RWPE2 (cell line): ENCODE data around the gene CKS2.
"Not testable (repeated sequence)": the region's sequence is repeated elsewhere in the genome, so short reads cannot be mapped to it uniquely, and the experiment has no call there.

ENCODE experiments used
- ATAC-seq: fragments of 200-7000 bp; cut with Tn5 transposase; 3 replicates; pipeline ENCODE4 v1.9.1; 2021; ENCODE audit warnings: low read depth
- DNase-seq: peaks from one replicate; pipeline ENCODE4 v3.0.0-alpha.2; 2020; ENCODE audit warnings: low spot score
- H3K27ac ChIP-seq: fragments of 450-650 bp; 2 replicates; pipeline ENCODE4 v1.5.1; 2017; ENCODE audit warnings: mild to moderate bottlenecking; ENCODE audit not compliant: poor library complexity, severe bottlenecking
- H3K27me3 ChIP-seq: fragments of 250-450 bp; sonication (Bioruptor Pico); 2 replicates; pipeline ENCODE4 v1.5.1; 2021; ENCODE audit warnings: mild to moderate bottlenecking, moderate library complexity; ENCODE audit not compliant: insufficient read depth, poor library complexity, severe bottlenecking
- H3K36me3 ChIP-seq: fragments of 250-450 bp; sonication (Bioruptor Pico); 2 replicates; pipeline ENCODE4 v1.5.1; 2020; ENCODE audit warnings: low read depth, mild to moderate bottlenecking, moderate library complexity
- H3K4me1 ChIP-seq: fragments of 250-450 bp; sonication (Bioruptor Pico); 2 replicates; pipeline ENCODE4 v1.5.1; 2021; ENCODE audit warnings: mild to moderate bottlenecking, moderate library complexity; ENCODE audit not compliant: insufficient read depth, poor library complexity, severe bottlenecking
- H3K4me3 ChIP-seq: fragments of 250-450 bp; sonication (Bioruptor Pico); 2 replicates; pipeline ENCODE4 v1.5.1; 2021; ENCODE audit warnings: mild to moderate bottlenecking, moderate library complexity; ENCODE audit not compliant: severe bottlenecking
- H3K9me3 ChIP-seq: fragments of 250-450 bp; sonication (Bioruptor Pico); 2 replicates; pipeline ENCODE4 v1.5.1; 2021; ENCODE audit warnings: mild to moderate bottlenecking, moderate library complexity; ENCODE audit not compliant: severe bottlenecking
- TF ChIP-seq, protein P1 (sequence below): fragments of 450-650 bp; IDR thresholded peaks from one replicate; pipeline ENCODE4 v1.5.1; 2017; ENCODE audit warnings: mild to moderate bottlenecking, moderate library complexity; ENCODE audit not compliant: poor library complexity, severe bottlenecking

CKS2 gene

DNA sequence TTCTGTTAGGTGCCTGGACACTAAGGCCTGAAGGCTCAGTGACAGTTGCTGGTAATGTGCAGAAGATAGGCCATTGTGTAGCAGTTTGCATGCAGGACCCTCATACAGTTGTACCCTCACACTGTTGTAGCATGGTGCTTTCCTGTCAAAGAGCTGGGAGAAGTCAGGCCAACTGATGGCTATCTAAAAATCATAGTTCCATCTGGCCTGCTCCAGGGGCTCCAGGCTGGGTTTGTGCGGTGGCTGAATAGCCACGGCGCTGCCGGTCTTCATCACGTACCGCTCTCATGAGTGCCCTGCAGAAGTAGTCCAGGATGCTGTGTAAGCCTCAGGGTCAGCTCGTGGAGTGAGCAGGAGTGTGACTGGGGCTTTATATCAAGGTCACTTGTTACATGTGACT is 19.5 kb downstream of the CKS2 start:
- no peaks in the 10 kb centered on the region for H3K27me3 ChIP-seq
- no peaks in the 10 kb centered on the region for H3K9me3 ChIP-seq
- TF ChIP-seq, protein P1, sequence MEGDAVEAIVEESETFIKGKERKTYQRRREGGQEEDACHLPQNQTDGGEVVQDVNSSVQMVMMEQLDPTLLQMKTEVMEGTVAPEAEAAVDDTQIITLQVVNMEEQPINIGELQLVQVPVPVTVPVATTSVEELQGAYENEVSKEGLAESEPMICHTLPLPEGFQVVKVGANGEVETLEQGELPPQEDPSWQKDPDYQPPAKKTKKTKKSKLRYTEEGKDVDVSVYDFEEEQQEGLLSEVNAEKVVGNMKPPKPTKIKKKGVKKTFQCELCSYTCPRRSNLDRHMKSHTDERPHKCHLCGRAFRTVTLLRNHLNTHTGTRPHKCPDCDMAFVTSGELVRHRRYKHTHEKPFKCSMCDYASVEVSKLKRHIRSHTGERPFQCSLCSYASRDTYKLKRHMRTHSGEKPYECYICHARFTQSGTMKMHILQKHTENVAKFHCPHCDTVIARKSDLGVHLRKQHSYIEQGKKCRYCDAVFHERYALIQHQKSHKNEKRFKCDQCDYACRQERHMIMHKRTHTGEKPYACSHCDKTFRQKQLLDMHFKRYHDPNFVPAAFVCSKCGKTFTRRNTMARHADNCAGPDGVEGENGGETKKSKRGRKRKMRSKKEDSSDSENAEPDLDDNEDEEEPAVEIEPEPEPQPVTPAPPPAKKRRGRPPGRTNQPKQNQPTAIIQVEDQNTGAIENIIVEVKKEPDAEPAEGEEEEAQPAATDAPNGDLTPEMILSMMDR: no peak
- no peak overlapping the region for H3K27ac ChIP-seq
- H3K4me1 ChIP-seq: no peaks in the 10 kb centered on the region
- ATAC-seq (no peak), DNase-seq (no peak)
- no peak overlapping the region for H3K4me3 ChIP-seq
- peaks cover 89% of the 10 kb centered on the region for H3K36me3 ChIP-seq

DNA sequence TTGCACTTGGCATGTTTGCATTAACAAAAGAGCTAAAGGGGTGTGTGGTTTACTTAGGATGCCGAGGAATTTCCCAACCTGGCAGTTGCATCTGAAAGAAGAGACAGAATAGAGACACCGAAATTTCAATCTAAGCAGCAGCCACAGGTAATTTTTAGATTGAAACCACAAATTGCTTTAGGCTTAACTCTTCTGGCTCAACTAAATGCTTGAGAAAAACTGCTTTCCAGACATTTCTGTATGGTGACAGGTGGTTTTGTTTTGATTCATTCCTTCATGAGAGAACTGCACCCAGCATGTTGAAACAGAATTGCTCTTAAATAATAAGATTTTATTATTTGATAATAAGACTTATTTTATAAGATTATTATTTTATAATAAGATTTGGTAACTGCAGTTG is 28.8 kb downstream of the CKS2 start:
- Histone ChIP-seq H3K36me3 (peaks cover 82% of the 10 kb centered on the region), H3K27me3 (no peaks in the 10 kb centered on the region), H3K4me3 (no peak overlapping the region), H3K27ac (no peak overlapping the region), H3K9me3 (no peaks in the 10 kb centered on the region), H3K4me1 (no peaks in the 10 kb centered on the region)
- no peak for ATAC-seq
- TF ChIP-seq, protein P1: no peak
- DNase-seq: no peak

DNA sequence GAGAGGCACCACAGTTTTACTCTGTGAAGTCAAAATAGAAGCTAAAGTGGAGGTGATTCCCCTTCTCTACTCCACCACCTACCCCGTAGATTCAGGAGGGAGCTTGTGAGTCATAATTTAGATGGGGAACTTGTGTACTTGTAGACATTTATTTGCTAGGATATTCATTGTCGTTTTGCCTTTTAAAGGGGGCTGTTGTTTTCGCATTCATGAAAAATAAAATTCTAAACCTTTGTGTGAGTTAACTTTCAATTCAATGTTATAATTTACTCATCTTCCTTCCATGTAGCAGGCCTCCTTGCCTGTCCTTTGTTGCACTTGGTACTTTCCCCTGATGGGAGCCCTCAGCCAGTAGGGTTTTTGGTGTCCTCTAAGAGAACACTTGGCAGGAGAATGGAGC is 29.3 kb downstream of the CKS2 start:
- no peaks in the 10 kb centered on the region for H3K27me3 ChIP-seq
- H3K9me3 ChIP-seq: no peaks in the 10 kb centered on the region
- peaks cover 80% of the 10 kb centered on the region for H3K36me3 ChIP-seq
- H3K4me1 ChIP-seq: no peaks in the 10 kb centered on the region
- H3K4me3 ChIP-seq: no peak overlapping the region
- TF ChIP-seq, protein P1: no peak
- no peak for ATAC-seq
- H3K27ac ChIP-seq: no peak overlapping the region
- DNase-seq: no peak

DNA sequence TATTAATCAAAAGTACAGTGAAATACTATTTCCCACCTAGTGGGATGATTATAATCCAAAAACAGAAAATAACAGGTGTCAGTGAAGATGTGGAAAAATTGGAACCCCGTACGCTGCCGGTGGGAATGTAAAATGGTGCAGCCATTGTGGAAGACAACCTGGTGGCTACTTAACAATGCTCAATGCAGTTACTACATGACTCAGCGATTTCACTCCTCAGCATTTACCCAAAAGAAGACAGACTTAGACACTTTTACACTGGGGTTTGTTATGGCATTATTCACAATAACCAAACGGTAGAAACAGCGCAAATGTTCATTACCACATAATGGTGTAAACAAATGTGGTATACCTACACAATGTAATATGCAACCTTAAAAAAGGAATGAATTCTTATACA is 31.2 kb downstream of the CKS2 start:
- no peaks in the 10 kb centered on the region for H3K4me1 ChIP-seq
- DNase-seq (no peak), ATAC-seq (no peak)
- H3K9me3 ChIP-seq: no peaks in the 10 kb centered on the region
- H3K27me3 ChIP-seq: no peaks in the 10 kb centered on the region
- H3K36me3 ChIP-seq: peaks cover 85% of the 10 kb centered on the region
- H3K27ac ChIP-seq: no peak overlapping the region
- H3K4me3 ChIP-seq: no peak overlapping the region
- TF ChIP-seq, protein P1: no peak

DNA sequence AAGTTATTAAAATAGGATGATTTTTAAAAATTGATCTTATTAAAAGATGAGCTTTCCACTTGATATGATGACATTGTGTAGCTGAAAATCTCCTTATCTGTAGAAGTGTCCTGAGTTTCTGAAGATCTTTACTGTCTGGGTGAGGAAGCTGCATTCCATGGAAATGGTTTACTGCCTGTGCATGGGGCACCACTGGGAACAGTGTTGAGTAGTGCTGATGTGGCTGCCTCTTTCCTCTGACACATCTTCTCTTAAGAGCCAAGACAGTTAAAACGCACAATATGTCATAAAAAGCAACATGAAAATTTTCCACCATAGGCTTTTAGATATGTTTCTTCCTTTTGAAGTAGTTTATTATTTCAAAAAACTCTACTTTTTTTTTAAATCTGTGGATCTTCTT is 32.0 kb downstream of the CKS2 start:
- H3K4me3 ChIP-seq: no peak overlapping the region
- no peaks in the 10 kb centered on the region for H3K4me1 ChIP-seq
- H3K36me3 ChIP-seq: peaks cover 86% of the 10 kb centered on the region
- no peaks in the 10 kb centered on the region for H3K27me3 ChIP-seq
- ATAC-seq (no peak), DNase-seq (no peak)
- no peak overlapping the region for H3K27ac ChIP-seq
- TF ChIP-seq, protein P1: no peak
- H3K9me3 ChIP-seq: no peaks in the 10 kb centered on the region

DNA sequence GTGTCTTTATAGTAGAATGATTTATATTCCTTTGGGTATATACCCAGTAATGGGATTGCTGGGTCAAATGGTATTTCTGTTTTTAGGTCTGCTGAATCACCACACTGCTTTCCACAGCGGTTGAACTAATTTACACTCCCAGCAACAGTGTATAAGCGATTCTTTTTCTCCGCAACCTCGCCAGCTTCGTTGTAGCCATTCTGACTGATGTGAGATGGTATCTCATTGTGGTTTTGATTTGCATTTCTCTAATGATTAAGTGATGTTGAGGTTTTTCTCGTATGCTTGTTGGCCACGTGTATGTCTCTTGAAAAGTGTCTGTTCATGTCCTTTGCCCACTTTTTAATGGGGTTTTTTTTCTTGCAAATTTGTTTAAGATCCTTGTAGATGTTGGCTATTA is 32.8 kb downstream of the CKS2 start:
- not testable (repeated sequence) for DNase-seq, H3K4me3 ChIP-seq, H3K27ac ChIP-seq, H3K27me3 ChIP-seq, H3K9me3 ChIP-seq, H3K4me1 ChIP-seq, ATAC-seq
- H3K36me3 ChIP-seq: peaks cover 85% of the 10 kb centered on the region
